H1 (cell line): ENCODE data around the gene TXNRD2.

Experiments
- ATF2 ChIP-seq: IDR thresholded peaks from 2 replicates; pipeline ENCODE4 v1.6.1; 2012; ENCODE audit warnings: low read length, inconsistent platforms
- EZH2 ChIP-seq: fragments of 200-600 bp; sonication (generic); IDR thresholded peaks from 2 replicates; pipeline ENCODE4 v1.7.1; 2012; ENCODE audit warnings: low read depth, mild to moderate bottlenecking, moderate library complexity, low read length, inconsistent platforms; ENCODE audit not compliant: severe bottlenecking
- GTF2F1 ChIP-seq: IDR thresholded peaks from 2 replicates; pipeline ENCODE4 v1.6.1; 2012; ENCODE audit warnings: low read depth, low read length, improper control_type of control experiment, borderline replicate concordance
- HDAC2 ChIP-seq, 2 experiments: fragments of 300-600 bp in 1 of 2; sonication (generic) in 1 of 2; IDR thresholded peaks; 2 replicates each; pipeline ENCODE4 v1.6.1; 2011 to 2012; ENCODE audit warnings: low read depth in 2 of 2, low read length in 2 of 2, mild to moderate bottlenecking in 2 of 2, moderate library complexity in 2 of 2, borderline replicate concordance in 1 of 2, inconsistent platforms in 1 of 2
- MAX ChIP-seq: IDR thresholded peaks from 2 replicates; pipeline ENCODE4 v1.6.1; 2012; ENCODE audit warnings: inconsistent platforms
- POLR2AphosphoS5 ChIP-seq: IDR thresholded peaks from 2 replicates; pipeline ENCODE4 v1.6.1; 2011; ENCODE audit warnings: low read depth, low read length
- TF ChIP-seq, protein P1 (sequence below), 3 experiments: IDR thresholded peaks; 1 replicate in 2 of 3; 2 replicates in 1 of 3; pipeline versions ENCODE4 v1.5.1 to v1.6.1; 2011; ENCODE audit warnings: low read length in 3 of 3, mild to moderate bottlenecking in 3 of 3, inconsistent platforms in 2 of 3, low read depth in 1 of 3, moderate library complexity in 1 of 3; ENCODE audit not compliant: insufficient read depth in 1 of 3; ENCODE audit errors: control extremely low read depth in 1 of 3

DNA sequence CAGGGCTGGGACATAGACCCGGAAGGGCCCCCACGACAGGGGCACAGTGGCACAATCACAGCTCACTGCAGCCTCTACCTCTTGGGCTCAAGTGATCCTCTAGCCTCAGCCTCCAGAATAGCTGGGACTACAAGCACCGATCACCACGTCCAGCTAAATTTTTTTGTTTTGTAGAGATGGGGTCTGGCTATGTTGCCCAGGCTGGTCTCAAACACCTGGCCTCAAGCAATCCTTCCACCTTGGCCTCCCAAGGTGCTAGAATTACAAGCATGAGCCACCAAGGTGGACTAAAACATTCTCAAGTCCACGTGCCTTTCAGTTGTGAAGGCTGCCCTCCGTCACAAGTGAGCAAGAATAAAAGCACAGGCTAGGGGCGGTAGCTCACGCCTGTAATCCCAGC, 10.1 kb downstream of the TXNRD2 start:
- TF ChIP-seq, protein P1, sequence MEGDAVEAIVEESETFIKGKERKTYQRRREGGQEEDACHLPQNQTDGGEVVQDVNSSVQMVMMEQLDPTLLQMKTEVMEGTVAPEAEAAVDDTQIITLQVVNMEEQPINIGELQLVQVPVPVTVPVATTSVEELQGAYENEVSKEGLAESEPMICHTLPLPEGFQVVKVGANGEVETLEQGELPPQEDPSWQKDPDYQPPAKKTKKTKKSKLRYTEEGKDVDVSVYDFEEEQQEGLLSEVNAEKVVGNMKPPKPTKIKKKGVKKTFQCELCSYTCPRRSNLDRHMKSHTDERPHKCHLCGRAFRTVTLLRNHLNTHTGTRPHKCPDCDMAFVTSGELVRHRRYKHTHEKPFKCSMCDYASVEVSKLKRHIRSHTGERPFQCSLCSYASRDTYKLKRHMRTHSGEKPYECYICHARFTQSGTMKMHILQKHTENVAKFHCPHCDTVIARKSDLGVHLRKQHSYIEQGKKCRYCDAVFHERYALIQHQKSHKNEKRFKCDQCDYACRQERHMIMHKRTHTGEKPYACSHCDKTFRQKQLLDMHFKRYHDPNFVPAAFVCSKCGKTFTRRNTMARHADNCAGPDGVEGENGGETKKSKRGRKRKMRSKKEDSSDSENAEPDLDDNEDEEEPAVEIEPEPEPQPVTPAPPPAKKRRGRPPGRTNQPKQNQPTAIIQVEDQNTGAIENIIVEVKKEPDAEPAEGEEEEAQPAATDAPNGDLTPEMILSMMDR (IDR thresholded peaks at IDR 0.05; ENCODE audit: control extremely low read depth in 1 of 3, insufficient read depth in 1 of 3, low read depth in 1 of 3, low read length in 3 of 3), result no peak
- TF ChIP-seq EZH2 (no peak), POLR2AphosphoS5 (no peak), ATF2 (no peak), HDAC2 (IDR thresholded peaks at IDR 0.05; ENCODE audit: borderline replicate concordance in 1 of 2, low read depth in 2 of 2, low read length in 2 of 2) (no peak), GTF2F1 (no peak), MAX (no peak)
